HG02678 (cell line): ENCODE results near the gene MINK1.
"Not testable (repeated sequence)": the region's sequence is repeated elsewhere in the genome, so short reads cannot be mapped to it uniquely, and the experiment has no call there.

Experiments
- ATAC-seq: cut with Tn5 transposase; IDR thresholded peaks from one replicate; pipeline ENCODE4 v1.9.1; 2021; ENCODE audit warnings: mild to moderate bottlenecking, moderate library complexity; ENCODE audit not compliant: unreplicated experiment

Gene MINK1

DNA sequence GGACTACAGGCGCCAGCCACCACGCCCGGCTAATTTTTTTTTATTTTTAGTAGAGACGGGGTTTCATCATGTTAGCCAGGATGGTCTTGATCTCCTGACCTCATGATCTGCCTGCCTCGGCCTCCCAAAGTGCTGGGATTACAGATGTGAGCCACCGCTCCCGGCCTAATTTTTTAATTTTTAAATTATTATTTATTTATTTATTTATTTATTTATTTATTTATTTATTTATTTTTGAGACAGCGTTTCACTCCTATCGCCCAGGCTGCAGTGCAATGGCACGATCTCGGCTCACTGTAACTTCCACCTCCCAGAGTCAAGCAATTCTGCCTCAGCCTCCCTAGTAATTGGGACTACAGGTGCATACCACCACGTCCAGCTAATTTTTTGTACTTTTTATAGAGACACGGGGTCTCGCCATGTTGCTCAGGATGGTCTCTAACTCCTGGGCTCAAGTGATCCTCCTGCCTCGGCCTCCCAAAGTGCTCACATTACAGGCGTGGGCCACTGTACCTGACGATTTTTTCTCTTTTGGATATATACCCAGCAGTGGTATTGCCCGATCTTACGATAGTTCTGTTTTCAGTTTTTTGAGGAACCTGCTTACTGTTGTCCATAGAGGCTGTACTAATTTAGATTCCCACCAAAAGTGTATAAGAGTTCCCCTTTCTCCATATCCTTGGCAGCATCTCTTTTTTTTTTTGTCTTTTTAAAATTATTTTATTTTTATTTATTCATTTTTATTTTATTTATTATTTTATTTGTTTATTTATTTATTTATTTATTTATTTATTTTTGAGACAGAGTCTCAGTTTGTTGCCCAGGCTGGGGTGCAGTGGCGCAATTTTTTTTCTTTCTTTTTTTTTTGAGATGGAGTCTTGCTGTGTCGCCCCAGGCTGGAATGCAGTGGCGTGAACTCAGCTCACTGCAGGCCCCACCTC is 36.2 kb downstream of the MINK1 start:
- ATAC-seq = not testable (repeated sequence)

DNA sequence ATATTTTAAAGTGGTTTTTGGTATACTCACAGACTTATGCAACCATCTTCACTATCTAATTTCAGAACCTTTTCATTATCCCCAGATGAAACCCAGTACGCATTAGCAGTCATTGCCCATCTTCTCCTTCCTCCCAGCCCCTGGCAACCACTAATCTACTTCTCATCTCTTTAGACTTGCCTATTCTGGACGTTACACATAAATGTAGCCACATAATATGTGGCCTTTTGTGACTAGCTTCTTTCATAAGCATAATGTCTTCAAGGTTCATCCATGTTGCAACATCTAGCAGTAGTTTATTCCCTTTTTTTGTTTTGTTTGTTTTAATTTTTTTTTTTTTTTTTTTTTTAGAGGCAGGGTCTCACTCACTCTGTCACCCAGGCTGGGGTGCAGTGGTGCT is 37.7 kb downstream of the MINK1 start:
- no peak for ATAC-seq

GRCh38 chr17:4872786-4873185 is 39.6 kb downstream of the MINK1 start:
- ATAC-seq = no peak

DNA sequence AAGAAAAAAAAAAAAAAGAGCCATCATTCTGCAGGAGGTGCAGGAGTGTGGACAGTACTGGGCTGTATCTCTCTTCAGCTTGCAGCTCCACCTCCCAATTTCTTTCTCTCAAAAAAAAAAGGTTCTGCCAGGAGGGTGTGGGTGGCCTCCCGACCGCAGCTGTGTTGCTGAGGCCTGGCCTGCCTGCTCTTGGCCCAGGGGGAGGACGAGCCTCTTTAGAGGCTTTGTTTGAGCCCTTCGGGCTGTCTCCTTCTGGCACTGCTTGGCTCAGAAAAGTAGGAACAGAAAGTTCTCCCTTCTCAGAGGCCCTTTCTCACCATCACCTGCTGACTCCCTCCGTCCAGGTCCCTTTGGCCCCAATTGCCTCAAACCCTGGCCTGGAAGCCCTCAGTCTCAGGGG is 43.9 kb downstream of the MINK1 start:
- no peak for ATAC-seq

- no peak for ATAC-seq
Observed at GRCh38 chr17:4879601-4880000, 46.5 kb downstream of the MINK1 start.

DNA sequence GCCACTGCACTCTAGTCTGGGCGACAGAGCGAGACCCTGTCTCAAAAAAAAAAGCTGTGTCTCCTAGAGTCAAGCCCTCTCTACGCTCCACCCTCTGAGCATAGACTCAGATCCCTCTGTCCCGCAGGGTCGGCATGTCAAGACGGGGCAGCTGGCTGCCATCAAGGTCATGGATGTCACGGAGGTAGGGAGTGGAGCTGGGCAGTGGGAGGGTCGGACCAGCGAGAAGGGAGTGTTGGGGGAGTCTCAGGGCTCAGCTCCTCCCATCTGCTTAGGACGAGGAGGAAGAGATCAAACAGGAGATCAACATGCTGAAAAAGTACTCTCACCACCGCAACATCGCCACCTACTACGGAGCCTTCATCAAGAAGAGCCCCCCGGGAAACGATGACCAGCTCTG is 47.7 kb downstream of the MINK1 start:
- no peak for ATAC-seq

- no peak for ATAC-seq
Observed at GRCh38 chr17:4881761-4882555, 48.8 kb downstream of the MINK1 start.

- no peak for ATAC-seq
Observed at GRCh38 chr17:4884489-4884888, 51.3 kb downstream of the MINK1 start.

DNA sequence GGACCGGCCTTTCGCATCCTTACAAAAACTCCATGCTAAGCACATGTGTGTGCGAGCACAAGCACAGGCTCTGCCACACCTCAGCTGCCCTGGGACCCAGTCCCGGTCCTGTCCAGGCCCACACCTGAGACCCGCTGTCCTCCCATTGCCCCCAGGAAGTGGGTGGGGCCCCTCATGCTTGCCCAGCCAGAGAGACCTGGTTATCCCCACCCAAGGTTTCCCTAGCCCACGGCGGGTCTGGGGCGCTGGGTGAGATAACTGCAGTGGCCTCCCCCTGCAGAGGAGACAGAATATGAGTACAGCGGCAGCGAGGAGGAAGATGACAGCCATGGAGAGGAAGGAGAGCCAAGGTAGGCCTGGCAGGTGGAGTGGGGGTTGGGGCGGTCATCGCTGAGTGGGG is 53.7 kb downstream of the MINK1 start:
- no peak for ATAC-seq

DNA sequence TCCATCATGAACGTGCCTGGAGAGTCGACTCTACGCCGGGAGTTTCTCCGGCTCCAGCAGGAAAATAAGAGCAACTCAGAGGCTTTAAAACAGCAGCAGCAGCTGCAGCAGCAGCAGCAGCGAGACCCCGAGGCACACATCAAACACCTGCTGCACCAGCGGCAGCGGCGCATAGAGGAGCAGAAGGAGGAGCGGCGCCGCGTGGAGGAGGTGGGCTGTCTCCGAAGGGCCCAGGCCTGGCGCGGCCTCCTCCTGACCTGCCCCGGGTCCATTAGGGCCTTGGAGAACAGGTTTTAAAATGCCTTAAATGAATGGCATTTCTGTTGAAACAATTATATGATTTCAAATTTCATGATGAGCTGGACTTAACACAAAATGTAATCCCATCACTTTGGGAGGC is 54.4 kb downstream of the MINK1 start:
- ATAC-seq = no peak

DNA sequence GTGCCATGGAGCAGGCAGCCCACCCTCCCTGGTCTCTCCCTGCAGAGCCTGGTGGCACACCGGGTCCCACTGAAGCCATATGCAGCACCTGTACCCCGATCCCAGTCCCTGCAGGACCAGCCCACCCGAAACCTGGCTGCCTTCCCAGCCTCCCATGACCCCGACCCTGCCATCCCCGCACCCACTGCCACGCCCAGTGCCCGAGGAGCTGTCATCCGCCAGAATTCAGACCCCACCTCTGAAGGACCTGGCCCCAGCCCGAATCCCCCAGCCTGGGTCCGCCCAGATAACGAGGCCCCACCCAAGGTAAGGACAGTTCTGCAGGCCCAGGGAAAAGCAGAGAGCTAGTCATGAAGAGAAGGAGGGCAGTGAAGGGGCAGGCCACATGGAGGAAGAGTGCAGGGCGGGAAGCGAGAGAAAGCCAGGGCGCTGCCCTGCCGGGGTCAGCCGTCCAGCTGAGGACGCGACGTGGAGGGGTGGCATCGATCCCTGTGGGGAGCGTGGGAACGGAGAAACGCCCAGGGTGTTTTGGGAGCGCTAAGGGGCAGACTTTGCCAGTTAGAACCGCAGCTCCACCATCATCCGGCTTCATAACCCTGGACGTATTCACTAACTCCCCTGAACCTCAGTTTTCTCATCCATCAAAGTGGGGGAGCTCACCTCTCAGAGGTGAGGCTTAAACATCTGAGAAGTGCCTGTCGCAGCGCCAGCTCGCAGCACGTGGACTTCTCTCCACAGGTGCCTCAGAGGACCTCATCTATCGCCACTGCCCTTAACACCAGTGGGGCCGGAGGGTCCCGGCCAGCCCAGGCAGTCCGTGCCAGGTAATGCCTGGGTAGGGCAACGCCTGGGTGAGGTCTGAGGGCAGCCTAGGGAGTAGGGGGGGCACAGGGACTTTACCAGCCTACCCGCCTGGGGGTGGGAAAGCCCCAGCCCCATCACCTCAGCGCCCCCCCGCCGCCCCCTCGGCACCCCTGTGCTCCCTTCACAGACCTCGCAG is 58.6 kb downstream of the MINK1 start:
- no peak for ATAC-seq

DNA sequence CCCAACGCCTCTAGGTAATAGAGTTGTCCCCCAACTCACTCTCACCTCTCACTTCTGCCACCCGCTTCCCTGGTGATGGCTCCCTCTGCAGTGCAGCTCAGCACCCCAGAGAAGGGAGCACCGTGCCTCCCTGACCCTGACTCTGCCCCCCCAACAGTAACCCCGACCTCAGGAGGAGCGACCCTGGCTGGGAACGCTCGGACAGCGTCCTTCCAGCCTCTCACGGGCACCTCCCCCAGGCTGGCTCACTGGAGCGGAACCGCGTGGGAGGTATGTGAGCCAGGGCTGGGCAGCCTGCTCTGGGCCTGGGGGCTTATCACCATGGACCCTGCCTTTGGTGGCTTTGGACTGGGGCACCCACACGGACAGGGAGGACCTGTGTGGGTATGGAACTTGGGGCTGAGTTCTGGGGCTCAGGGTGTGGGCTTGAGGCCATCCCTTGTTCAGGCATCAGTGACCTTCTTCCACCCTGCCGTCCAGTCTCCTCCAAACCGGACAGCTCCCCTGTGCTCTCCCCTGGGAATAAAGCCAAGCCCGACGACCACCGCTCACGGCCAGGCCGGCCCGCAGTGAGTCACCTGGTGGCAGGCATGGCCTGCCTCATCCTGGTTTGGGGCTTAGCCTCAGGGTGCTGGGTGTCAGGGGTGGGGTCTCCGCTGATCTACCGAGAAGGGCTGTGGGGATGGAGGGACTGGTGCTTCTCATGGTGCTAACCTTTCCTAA is 59.5 kb downstream of the MINK1 start:
- no peak for ATAC-seq

- ATAC-seq = no peak
Observed at GRCh38 chr17:4893272-4893671, 60.1 kb downstream of the MINK1 start.

- no peak for ATAC-seq
Observed at GRCh38 chr17:4893721-4894560, 60.8 kb downstream of the MINK1 start.

- no peak for ATAC-seq
Observed at GRCh38 chr17:4895121-4895520, 62.0 kb downstream of the MINK1 start.

GRCh38 chr17:4895657-4896331 is 62.7 kb downstream of the MINK1 start:
- no peak for ATAC-seq

- ATAC-seq = no peak
Observed at GRCh38 chr17:4896332-4897197, 63.4 kb downstream of the MINK1 start.

- ATAC-seq = no peak
Observed at GRCh38 chr17:4897198-4897687, 64.1 kb downstream of the MINK1 start.
